OCI-LY1 (cell line): ENCODE data around the gene TMEM59.

Experiments used
- H2AFZ ChIP-seq: fragments of 200-600 bp; sonication (generic), shearing (Covaris generic); 2 replicates; pipeline ENCODE4 v1.6.0; 2014; ENCODE audit warnings: antibody characterized with exemption, mild to moderate bottlenecking, low read length
- H3F3A ChIP-seq: fragments of 200-600 bp; sonication (generic), shearing (Covaris generic); 2 replicates; pipeline ENCODE4 v1.6.0; 2014; ENCODE audit warnings: mild to moderate bottlenecking, antibody characterized with exemption, low read length, moderate library complexity; ENCODE audit not compliant: insufficient read depth
- H3K27ac ChIP-seq: fragments of 200-600 bp; sonication (generic); 2 replicates; pipeline ENCODE4 v1.5.1; 2014; ENCODE audit warnings: low read length, mixed run types, mild to moderate bottlenecking, low read depth; ENCODE audit not compliant: poor library complexity, severe bottlenecking
- H3K27me3 ChIP-seq: fragments of 200-600 bp; sonication (generic); 2 replicates; pipeline ENCODE4 v1.6.0; 2014; ENCODE audit warnings: antibody characterized with exemption, mild to moderate bottlenecking, low read length, moderate library complexity; ENCODE audit not compliant: insufficient read depth
- H3K36me3 ChIP-seq: fragments of 200-600 bp; sonication (generic); 2 replicates; pipeline ENCODE4 v1.6.1; 2014; ENCODE audit warnings: mild to moderate bottlenecking, antibody characterized with exemption, low read length, moderate library complexity, mixed read lengths; ENCODE audit not compliant: insufficient read depth
- H3K4me1 ChIP-seq: fragments of 200-600 bp; sonication (generic); 2 replicates; pipeline ENCODE4 v1.5.1; 2014; ENCODE audit warnings: mild to moderate bottlenecking, low read length, moderate library complexity; ENCODE audit not compliant: insufficient read depth, severe bottlenecking
- H3K4me2 ChIP-seq: fragments of 200-600 bp; sonication (generic), shearing (Covaris generic); 2 replicates; pipeline ENCODE4 v1.6.1; 2014; ENCODE audit warnings: low read length
- H3K4me3 ChIP-seq: fragments of 200-600 bp; sonication (generic); 2 replicates; pipeline ENCODE4 v1.5.1; 2014; ENCODE audit warnings: low read length, low read depth, mild to moderate bottlenecking, mixed read lengths; ENCODE audit not compliant: poor library complexity, severe bottlenecking
- H3K79me2 ChIP-seq: fragments of 200-600 bp; shearing (Covaris generic); 2 replicates; pipeline ENCODE4 v1.6.1; 2016; ENCODE audit warnings: mixed run types, low read length, mixed read lengths; ENCODE audit not compliant: insufficient read depth
- H3K9ac ChIP-seq: fragments of 200-600 bp; sonication (generic), shearing (Covaris generic); 2 replicates; pipeline ENCODE4 v1.6.1; 2014; ENCODE audit warnings: mild to moderate bottlenecking, low read length, mixed read lengths
- H3K9me2 ChIP-seq: fragments of 200-600 bp; sonication (generic), shearing (Covaris generic); 2 replicates; pipeline ENCODE4 v1.6.1; 2014; ENCODE audit warnings: low read depth, mild to moderate bottlenecking, low read length, mixed read lengths
- H3K9me3 ChIP-seq: fragments of 200-600 bp; shearing (Covaris generic); 2 replicates; pipeline ENCODE4 v1.6.1; 2014; ENCODE audit warnings: low read length, mixed read lengths
- H4K20me1 ChIP-seq: fragments of 200-600 bp; sonication (generic), shearing (Covaris generic); 2 replicates; pipeline ENCODE4 v1.6.0; 2016; ENCODE audit warnings: mild to moderate bottlenecking, low read length; ENCODE audit not compliant: insufficient read depth
- CTCF ChIP-seq: fragments of 200-600 bp; sonication (generic), shearing (Covaris generic); IDR thresholded peaks from 2 replicates; pipeline ENCODE4 v1.5.1; 2017; ENCODE audit warnings: mild to moderate bottlenecking, antibody characterized with exemption, low read length, moderate library complexity, mixed read lengths
- EZH2 ChIP-seq: fragments of 200-600 bp; sonication (generic), shearing (Covaris generic); IDR thresholded peaks from 2 replicates; pipeline ENCODE4 v1.8.0; 2017; ENCODE audit warnings: borderline replicate concordance, mixed run types, mild to moderate bottlenecking, antibody characterized with exemption, low read length, moderate library complexity, mixed read lengths

TMEM59 gene

GRCh38 chr1:54012008-54012325 is 41.0 kb downstream of the TMEM59 start:
- no peaks in the 10 kb centered on the region for H3K4me1 ChIP-seq
- H3K27ac ChIP-seq, result no peak overlapping the region
- no peaks in the 10 kb centered on the region for H3K9me3 ChIP-seq
- TF ChIP-seq CTCF (no peak), EZH2 (no peak)
- H3K4me3 ChIP-seq, result no peak overlapping the region
- H2AFZ ChIP-seq, result no peak overlapping the region
- H3F3A ChIP-seq, result no peaks in the 10 kb centered on the region
- no peak overlapping the region for H3K4me2 ChIP-seq
- no peaks in the 10 kb centered on the region for H3K9me2 ChIP-seq
- H4K20me1 ChIP-seq, result no peaks in the 10 kb centered on the region
- peaks cover 6% of the 10 kb centered on the region; the same call in 1 of the 2 replicates for H3K27me3 ChIP-seq
- no peaks in the 10 kb centered on the region for H3K36me3 ChIP-seq
- H3K9ac ChIP-seq, result no peak overlapping the region
- no peaks in the 10 kb centered on the region for H3K79me2 ChIP-seq

DNA sequence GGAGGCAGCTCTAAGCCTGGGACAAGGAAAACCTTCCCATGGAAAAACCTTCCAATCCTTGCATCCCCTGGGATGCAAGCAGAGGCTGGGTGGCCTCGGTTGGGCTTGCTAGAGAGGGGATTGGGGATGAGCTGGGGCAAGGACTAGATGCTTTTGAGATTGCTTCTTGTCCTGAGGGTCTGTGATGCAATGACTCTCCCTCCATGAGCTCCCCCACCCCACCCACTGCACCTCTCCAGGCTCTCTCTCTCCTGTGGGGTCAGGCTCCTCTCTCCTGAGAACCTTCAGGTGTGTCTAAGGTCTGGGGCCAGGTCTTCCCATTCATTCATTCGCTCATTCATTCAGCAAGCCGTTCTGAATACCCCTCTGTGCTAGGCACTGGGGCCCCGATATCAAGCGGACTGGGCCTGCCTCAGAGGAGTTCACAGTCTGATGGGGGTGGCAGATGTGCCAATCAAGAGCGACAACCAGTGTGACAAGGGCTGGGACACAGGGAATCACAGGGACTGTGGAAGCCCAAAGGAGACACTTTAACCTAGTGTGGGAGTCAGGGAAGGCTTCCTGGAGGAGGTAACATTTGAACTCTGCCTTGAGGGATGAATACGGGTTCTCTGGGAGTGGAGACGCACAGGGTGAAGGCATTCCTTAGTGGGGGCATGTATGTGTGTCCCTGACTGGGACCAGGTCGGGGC is 41.5 kb downstream of the TMEM59 start:
- Histone ChIP-seq H3K9ac (no peak overlapping the region), H3K79me2 (no peaks in the 10 kb centered on the region), H3K9me3 (no peaks in the 10 kb centered on the region), H2AFZ (no peak overlapping the region), H3K4me2 (no peak overlapping the region), H4K20me1 (no peaks in the 10 kb centered on the region), H3K9me2 (no peaks in the 10 kb centered on the region), H3K4me3 (no peak overlapping the region), H3K27ac (no peak overlapping the region), H3K36me3 (no peaks in the 10 kb centered on the region), H3K27me3 (peaks cover 6% of the 10 kb centered on the region; the same call in 1 of the 2 replicates), H3F3A (no peaks in the 10 kb centered on the region), H3K4me1 (no peaks in the 10 kb centered on the region)
- TF ChIP-seq CTCF (no peak), EZH2 (no peak)

GRCh38 chr1:54010415-54011117 is 42.4 kb downstream of the TMEM59 start:
- TF ChIP-seq CTCF (no peak), EZH2 (no peak)
- H3K9me2 ChIP-seq, result no peaks in the 10 kb centered on the region
- no peak overlapping the region for H3K9ac ChIP-seq
- H4K20me1 ChIP-seq, result no peaks in the 10 kb centered on the region
- H3K9me3 ChIP-seq, result no peaks in the 10 kb centered on the region
- H3K4me2 ChIP-seq, result no peak overlapping the region
- H3K79me2 ChIP-seq, result no peaks in the 10 kb centered on the region
- H3K27ac ChIP-seq, result no peak overlapping the region
- H3F3A ChIP-seq, result no peaks in the 10 kb centered on the region
- H3K27me3 ChIP-seq, result peaks cover 6% of the 10 kb centered on the region; the same call in 1 of the 2 replicates
- no peak overlapping the region for H3K4me3 ChIP-seq
- H2AFZ ChIP-seq, result no peak overlapping the region
- H3K4me1 ChIP-seq, result no peaks in the 10 kb centered on the region
- no peaks in the 10 kb centered on the region for H3K36me3 ChIP-seq
